GM21447 (cell line): ENCODE results near the gene GSTP1.
"Not testable (repeated sequence)": the region's sequence is repeated elsewhere in the genome, so short reads cannot be mapped to it uniquely, and the experiment has no call there.

ENCODE experiments used
- ATAC-seq: cut with Tn5 transposase; IDR thresholded peaks from one replicate; pipeline ENCODE4 v1.9.1; 2021; ENCODE audit not compliant: unreplicated experiment

The GSTP1 gene

GRCh38 chr11:67583247-67584204 lies at the start of gene GSTP1:
GSTP1 (plus strand) TSS chr11:67583812; CDS start chr11:67583844, 32 bp downstream.
- peak; percentile 48 for ATAC-seq

- no peak for ATAC-seq
Observed at GRCh38 chr11:67534070-67534679, 49.4 kb upstream of the GSTP1 start.

GRCh38 chr11:67535561-67535960 lies 48.1 kb upstream of the GSTP1 start:
- ATAC-seq: no peak

- ATAC-seq: no peak
Observed at GRCh38 chr11:67538306-67538705, 45.3 kb upstream of the GSTP1 start.

GRCh38 chr11:67538823-67539505 lies 44.6 kb upstream of the GSTP1 start:
- ATAC-seq: no peak

GRCh38 chr11:67539550-67539949 lies 44.1 kb upstream of the GSTP1 start:
- ATAC-seq: no peak

- no peak for ATAC-seq
Observed at GRCh38 chr11:67541198-67541597, 42.4 kb upstream of the GSTP1 start.

- ATAC-seq: no peak
Observed at GRCh38 chr11:67542169-67542568, 41.4 kb upstream of the GSTP1 start.

GRCh38 chr11:67542971-67543370 lies 40.6 kb upstream of the GSTP1 start:
- ATAC-seq: no peak

- no peak for ATAC-seq
Observed at GRCh38 chr11:67543585-67543984, 40.0 kb upstream of the GSTP1 start.

- no peak for ATAC-seq
Observed at GRCh38 chr11:67544616-67545242, 38.9 kb upstream of the GSTP1 start.

GRCh38 chr11:67545280-67545679 lies 38.3 kb upstream of the GSTP1 start:
- no peak for ATAC-seq

- not testable (repeated sequence) for ATAC-seq
Observed at GRCh38 chr11:67548112-67548511, 35.5 kb upstream of the GSTP1 start.

- ATAC-seq: no peak
Observed at GRCh38 chr11:67548555-67549110, 35.0 kb upstream of the GSTP1 start.

GRCh38 chr11:67551127-67551526 lies 32.5 kb upstream of the GSTP1 start:
- ATAC-seq: no peak

GRCh38 chr11:67551697-67552096 lies 31.9 kb upstream of the GSTP1 start:
- ATAC-seq: not testable (repeated sequence)

- no peak for ATAC-seq
Observed at GRCh38 chr11:67556244-67556643, 27.4 kb upstream of the GSTP1 start.

- peak; percentile 51 for ATAC-seq
Observed at GRCh38 chr11:67558084-67558772, 25.4 kb upstream of the GSTP1 start.

- peak; percentile 50 for ATAC-seq
Observed at GRCh38 chr11:67561971-67562619, 21.5 kb upstream of the GSTP1 start.
